ENCODE results near the gene NEK7. TPM values are rescaled to one million over a fixed set of nuclear protein-coding genes. Genes with fewer than 3 reads are reported as not detected.

The NEK7 gene
- total RNA-seq, 6 donors from 2014 or later: 55.3 to 137 (median 112) TPM

- Histone ChIP-seq H3K27ac (no peak overlapping the region), H3K9me3 (no peaks in the 10 kb centered on the region), H3K36me3 (peaks cover 0 to 3% (median 0%) of the 10 kb centered on the region in 4 donors), H3K27me3 (no peaks in the 10 kb centered on the region), H3K4me3 (no peak overlapping the region), H3K4me1 (peaks cover 0 to 4% (median 0%) of the 10 kb centered on the region in 4 donors)
- no peak for ATAC-seq (ENCODE audit: low FRiP score in 2 of 2)
- WGBS, 2 donors: 68 to 72% methylated on average over 6 of the region's 6 CpGs
- TF ChIP-seq EP300 (IDR thresholded peaks at IDR 0.05): no peak
- no peak for TF ChIP-seq POLR2A (IDR thresholded peaks at IDR 0.05)
- no peak for TF ChIP-seq POLR2AphosphoS5 (IDR thresholded peaks at IDR 0.05)
- no peak for DNase-seq
Observed at GRCh38 chr1:198283222-198283621, 126.4 kb downstream of the NEK7 start.

GRCh38 chr1:198287916-198288315 lies 131.1 kb downstream of the NEK7 start:
- peaks cover 0 to 6% (median 0%) of the 10 kb centered on the region in 4 donors for H3K36me3 ChIP-seq
- H3K4me1 ChIP-seq: peaks cover 0 to 10% (median 4%) of the 10 kb centered on the region in 4 donors
- H3K27me3 ChIP-seq: no peaks in the 10 kb centered on the region
- TF ChIP-seq POLR2A (IDR thresholded peaks at IDR 0.05) (no peak), EP300 (IDR thresholded peaks at IDR 0.05) (no peak), POLR2AphosphoS5 (IDR thresholded peaks at IDR 0.05) (no peak), CTCF (IDR thresholded peaks at IDR 0.05) (no peak)
- H3K9me3 ChIP-seq: no peaks in the 10 kb centered on the region
- DNase-seq (no peak), ATAC-seq (ENCODE audit: low FRiP score in 2 of 2) (no peak)
- no peak overlapping the region for H3K27ac ChIP-seq
- no peak overlapping the region for H3K4me3 ChIP-seq
- WGBS, 2 donors: 83% methylated on average over 4 of the region's 4 CpGs

GRCh38 chr1:198290089-198290683 lies 133.4 kb downstream of the NEK7 start:
- Histone ChIP-seq H3K4me1 (peaks cover 0 to 9% (median 3%) of the 10 kb centered on the region in 4 donors), H3K27me3 (no peaks in the 10 kb centered on the region), H3K36me3 (peaks cover 0 to 4% (median 1%) of the 10 kb centered on the region in 4 donors), H3K9me3 (no peaks in the 10 kb centered on the region), H3K27ac (no peak overlapping the region), H3K4me3 (no peak overlapping the region)
- ATAC-seq (ENCODE audit: low FRiP score in 2 of 2) (no peak), DNase-seq (no peak)
- WGBS, 2 donors: 84 to 87% methylated on average over 7 of the region's 7 CpGs
- TF ChIP-seq EP300 (IDR thresholded peaks at IDR 0.05): no peak
- no peak for TF ChIP-seq POLR2A (IDR thresholded peaks at IDR 0.05)
- no peak for TF ChIP-seq POLR2AphosphoS5 (IDR thresholded peaks at IDR 0.05)
- TF ChIP-seq CTCF (IDR thresholded peaks at IDR 0.05): no peak

- DNase-seq: no peak
- Histone ChIP-seq H3K9me3 (no peaks in the 10 kb centered on the region), H3K27me3 (no peaks in the 10 kb centered on the region), H3K4me3 (no peak overlapping the region), H3K4me1 (peaks cover 0 to 9% (median 3%) of the 10 kb centered on the region in 4 donors), H3K27ac (no peak overlapping the region), H3K36me3 (peaks cover 0 to 3% (median 2%) of the 10 kb centered on the region in 4 donors)
- TF ChIP-seq CTCF (IDR thresholded peaks at IDR 0.05) (no peak), POLR2A (IDR thresholded peaks at IDR 0.05) (no peak), EP300 (IDR thresholded peaks at IDR 0.05) (no peak), POLR2AphosphoS5 (IDR thresholded peaks at IDR 0.05) (no peak)
- ATAC-seq (ENCODE audit: low FRiP score in 2 of 2): no peak
Observed at GRCh38 chr1:198291036-198291435, 134.2 kb downstream of the NEK7 start.

- Histone ChIP-seq H3K4me1 (peaks cover 0 to 9% (median 3%) of the 10 kb centered on the region in 4 donors), H3K27me3 (no peaks in the 10 kb centered on the region), H3K36me3 (peaks cover 0 to 3% (median 2%) of the 10 kb centered on the region in 4 donors), H3K27ac (no peak overlapping the region), H3K9me3 (no peaks in the 10 kb centered on the region), H3K4me3 (no peak overlapping the region)
- DNase-seq (no peak), ATAC-seq (ENCODE audit: low FRiP score in 2 of 2) (no peak)
- TF ChIP-seq POLR2AphosphoS5 (IDR thresholded peaks at IDR 0.05): no peak
- TF ChIP-seq POLR2A (IDR thresholded peaks at IDR 0.05): no peak
- no peak for TF ChIP-seq EP300 (IDR thresholded peaks at IDR 0.05)
- TF ChIP-seq CTCF (IDR thresholded peaks at IDR 0.05): no peak
Observed at GRCh38 chr1:198291924-198292323, 135.1 kb downstream of the NEK7 start.

Data from upper lobe of left lung (tissue), 6 donors.